Measurements from ENCODE around the gene SLIT3. TPM values are rescaled to one million over a fixed set of nuclear protein-coding genes. Genes with fewer than 3 reads are reported as not detected.
A peak's percentile ranks its signal among the peaks of the same experiment; 100 is the strongest.

Gene SLIT3
- total RNA-seq, 1 donor from 2014 or later = 52.8 TPM

- Histone ChIP-seq H3K9me3 (no peaks in the 10 kb centered on the region), H3K27ac (no peak overlapping the region), H3K27me3 (no peaks in the 10 kb centered on the region), H3K4me3 (no peak overlapping the region), H3K4me1 (peaks cover 12% of the 10 kb centered on the region), H3K36me3 (no peaks in the 10 kb centered on the region)
- DNase-seq (ENCODE audit: extremely low spot score in 2 of 2) = no peak
- intact Hi-C loops (cut with DNase I) = no loop called here
- no peak for TF ChIP-seq POLR2A (IDR thresholded peaks at IDR 0.05)
- peak in 1 of 2 donors; percentile 11 for TF ChIP-seq POLR2AphosphoS5 (IDR thresholded peaks at IDR 0.05; ENCODE audit: insufficient read depth in 1 of 2, low read depth in 1 of 2)
- no peak for TF ChIP-seq CTCF (IDR thresholded peaks at IDR 0.05)
Measured at GRCh38 chr5:168826246-168826725, 474.7 kb downstream of the SLIT3 start.

- Histone ChIP-seq H3K9me3 (no peaks in the 10 kb centered on the region), H3K27me3 (no peaks in the 10 kb centered on the region), H3K36me3 (no peaks in the 10 kb centered on the region), H3K27ac (no peak overlapping the region), H3K4me3 (no peak overlapping the region), H3K4me1 (peaks cover 12% of the 10 kb centered on the region)
- TF ChIP-seq CTCF (IDR thresholded peaks at IDR 0.05) = no peak
- TF ChIP-seq POLR2AphosphoS5 (IDR thresholded peaks at IDR 0.05; ENCODE audit: insufficient read depth in 1 of 2, low read depth in 1 of 2) = peak in 1 of 2 donors; percentile 32
- TF ChIP-seq POLR2A (IDR thresholded peaks at IDR 0.05) = no peak
- intact Hi-C loops (cut with DNase I) = no loop called here
- DNase-seq (ENCODE audit: extremely low spot score in 2 of 2) = no peak
Measured at GRCh38 chr5:168822745-168823281, 478.1 kb downstream of the SLIT3 start.

- Histone ChIP-seq H3K27ac (no peak overlapping the region), H3K4me1 (peaks cover 12% of the 10 kb centered on the region), H3K4me3 (no peak overlapping the region), H3K9me3 (no peaks in the 10 kb centered on the region), H3K36me3 (no peaks in the 10 kb centered on the region), H3K27me3 (no peaks in the 10 kb centered on the region)
- TF ChIP-seq POLR2A (IDR thresholded peaks at IDR 0.05) (no peak), POLR2AphosphoS5 (IDR thresholded peaks at IDR 0.05; ENCODE audit: insufficient read depth in 1 of 2, low read depth in 1 of 2) (no peak), CTCF (IDR thresholded peaks at IDR 0.05) (no peak)
- DNase-seq (ENCODE audit: extremely low spot score in 2 of 2) = no peak
- intact Hi-C loops (cut with DNase I) = no loop called here
Measured at GRCh38 chr5:168822248-168822744, 478.6 kb downstream of the SLIT3 start.

GRCh38 chr5:168820874-168821273 is 480.1 kb downstream of the SLIT3 start:
- H3K4me1 ChIP-seq = peaks cover 12% of the 10 kb centered on the region
- H3K4me3 ChIP-seq = no peak overlapping the region
- H3K36me3 ChIP-seq = no peaks in the 10 kb centered on the region
- H3K9me3 ChIP-seq = no peaks in the 10 kb centered on the region
- TF ChIP-seq POLR2AphosphoS5 (IDR thresholded peaks at IDR 0.05; ENCODE audit: insufficient read depth in 1 of 2, low read depth in 1 of 2) (no peak), POLR2A (IDR thresholded peaks at IDR 0.05) (no peak), CTCF (IDR thresholded peaks at IDR 0.05) (no peak)
- intact Hi-C loops (cut with DNase I) = no loop called here
- H3K27me3 ChIP-seq = no peaks in the 10 kb centered on the region
- no peak overlapping the region for H3K27ac ChIP-seq
- DNase-seq (ENCODE audit: extremely low spot score in 2 of 2) = no peak

GRCh38 chr5:168819004-168819621 is 481.8 kb downstream of the SLIT3 start:
- Histone ChIP-seq H3K4me1 (peaks cover 12% of the 10 kb centered on the region), H3K4me3 (no peak overlapping the region), H3K36me3 (no peaks in the 10 kb centered on the region), H3K9me3 (no peaks in the 10 kb centered on the region), H3K27ac (no peak overlapping the region), H3K27me3 (peaks cover 3% of the 10 kb centered on the region)
- TF ChIP-seq POLR2A (IDR thresholded peaks at IDR 0.05) = no peak
- no peak for TF ChIP-seq POLR2AphosphoS5 (IDR thresholded peaks at IDR 0.05; ENCODE audit: insufficient read depth in 1 of 2, low read depth in 1 of 2)
- TF ChIP-seq CTCF (IDR thresholded peaks at IDR 0.05) = no peak
- DNase-seq (ENCODE audit: extremely low spot score in 2 of 2) = no peak
- intact Hi-C loops (cut with DNase I) = no loop called here
